ENCODE data around the gene ZNF543. TPM values are rescaled to one million over a fixed set of nuclear protein-coding genes. Genes with fewer than 3 reads are reported as not detected.

Gene ZNF543
- total and polyA plus RNA-seq, 2 donors (not counting 1 experiment from before 2014, with no cell fraction given), result 4.6 to 16.7 TPM

- Mint-ChIP-seq H3K27ac (no peak overlapping the region), H3K4me3 (no peak overlapping the region), H3K9me3 (ENCODE audit: insufficient read depth) (no peaks in the 10 kb centered on the region), H3K27me3 (peaks cover 14% of the 10 kb centered on the region), H3K4me1 (no peaks in the 10 kb centered on the region)
- H2AFZ ChIP-seq (ENCODE audit: insufficient read depth, low read depth, low read length, poor library complexity, severe bottlenecking), result no peak overlapping the region
- no peaks in the 10 kb centered on the region for H4K20me1 ChIP-seq (ENCODE audit: control insufficient read depth, insufficient read depth, low read length, poor library complexity, severe bottlenecking)
- H3K4me1 ChIP-seq (ENCODE audit: control insufficient read depth in 2 of 2, insufficient read depth in 2 of 2, low read length in 2 of 2), result no peaks in the 10 kb centered on the region
- CTCF ChIA-PET, result no interaction called here
- no peak for DNase-seq
- no peak overlapping the region for H3K4me2 ChIP-seq (replicated peaks; ENCODE audit: low read depth, low read length, poor library complexity, severe bottlenecking)
- H3K4me3 ChIP-seq (ENCODE audit: control extremely low read depth in 1 of 5, extremely low read depth in 1 of 5, insufficient read depth in 1 of 5, low read depth in 2 of 5, low read length in 4 of 5), result no peak overlapping the region
- no peak overlapping the region for H3K9ac ChIP-seq (ENCODE audit: low read length)
- H3K27ac ChIP-seq (ENCODE audit: low read length in 2 of 2), result no peak overlapping the region
- peaks cover 0 to 2% (median 0%) of the 10 kb centered on the region in 3 donors for H3K9me3 ChIP-seq (ENCODE audit: control extremely low read depth in 1 of 3, control insufficient read depth in 2 of 3, insufficient read depth in 1 of 3, low read length in 2 of 3)
- no peaks in the 10 kb centered on the region for H3K79me2 ChIP-seq (ENCODE audit: control insufficient read depth, insufficient read depth, low read length)
- intact Hi-C loops (cut with micrococcal nuclease), result no loop called here
- peaks cover 0 to 2% (median 0%) of the 10 kb centered on the region in 4 experiments for H3K27me3 ChIP-seq (replicated peaks in 1 of 4; ENCODE audit: control extremely low read depth in 1 of 4, control insufficient read depth in 3 of 4, insufficient read depth in 4 of 4, low read length in 3 of 4)
- POLR2A ChIA-PET, result no interaction called here
- ATAC-seq (ENCODE audit: low read depth), result no peak
- 86% methylated on average over 2 of the region's 2 CpGs for WGBS (ENCODE audit: insufficient coverage)
- TF ChIP-seq EZH2 (IDR thresholded peaks at IDR 0.05; ENCODE audit: borderline replicate concordance, insufficient read depth, low read depth, low read length, poor library complexity, severe bottlenecking), result no peak
- TF ChIP-seq, protein P1, sequence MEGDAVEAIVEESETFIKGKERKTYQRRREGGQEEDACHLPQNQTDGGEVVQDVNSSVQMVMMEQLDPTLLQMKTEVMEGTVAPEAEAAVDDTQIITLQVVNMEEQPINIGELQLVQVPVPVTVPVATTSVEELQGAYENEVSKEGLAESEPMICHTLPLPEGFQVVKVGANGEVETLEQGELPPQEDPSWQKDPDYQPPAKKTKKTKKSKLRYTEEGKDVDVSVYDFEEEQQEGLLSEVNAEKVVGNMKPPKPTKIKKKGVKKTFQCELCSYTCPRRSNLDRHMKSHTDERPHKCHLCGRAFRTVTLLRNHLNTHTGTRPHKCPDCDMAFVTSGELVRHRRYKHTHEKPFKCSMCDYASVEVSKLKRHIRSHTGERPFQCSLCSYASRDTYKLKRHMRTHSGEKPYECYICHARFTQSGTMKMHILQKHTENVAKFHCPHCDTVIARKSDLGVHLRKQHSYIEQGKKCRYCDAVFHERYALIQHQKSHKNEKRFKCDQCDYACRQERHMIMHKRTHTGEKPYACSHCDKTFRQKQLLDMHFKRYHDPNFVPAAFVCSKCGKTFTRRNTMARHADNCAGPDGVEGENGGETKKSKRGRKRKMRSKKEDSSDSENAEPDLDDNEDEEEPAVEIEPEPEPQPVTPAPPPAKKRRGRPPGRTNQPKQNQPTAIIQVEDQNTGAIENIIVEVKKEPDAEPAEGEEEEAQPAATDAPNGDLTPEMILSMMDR (IDR thresholded peaks at IDR 0.05), result no peak
- no peaks in the 10 kb centered on the region for H3K36me3 ChIP-seq (replicated peaks in 1 of 2; ENCODE audit: control extremely low read depth in 1 of 2, control insufficient read depth in 1 of 2, extremely low read depth in 1 of 2, insufficient read depth in 2 of 2, low read length in 1 of 2)
Observed at GRCh38 chr19:57310792-57311191, 9.5 kb upstream of the ZNF543 start.

GRCh38 chr19:57314146-57314545 lies 6.1 kb upstream of the ZNF543 start:
- H3K4me3 ChIP-seq (ENCODE audit: control extremely low read depth in 1 of 5, extremely low read depth in 1 of 5, insufficient read depth in 1 of 5, low read depth in 2 of 5, low read length in 4 of 5), result no peak overlapping the region
- ChIA-PET POLR2A (no interaction called here), CTCF (no interaction called here)
- no peaks in the 10 kb centered on the region for H3K36me3 ChIP-seq (replicated peaks in 1 of 2; ENCODE audit: control extremely low read depth in 1 of 2, control insufficient read depth in 1 of 2, extremely low read depth in 1 of 2, insufficient read depth in 2 of 2, low read length in 1 of 2)
- no peak overlapping the region for H3K9ac ChIP-seq (ENCODE audit: low read length)
- no peaks in the 10 kb centered on the region for H4K20me1 ChIP-seq (ENCODE audit: control insufficient read depth, insufficient read depth, low read length, poor library complexity, severe bottlenecking)
- no peak overlapping the region for H3K27ac Mint-ChIP-seq
- H3K27me3 Mint-ChIP-seq, result peaks cover 34% of the 10 kb centered on the region
- H3K27ac ChIP-seq (ENCODE audit: low read length in 2 of 2), result no peak overlapping the region
- H3K27me3 ChIP-seq (replicated peaks in 1 of 4; ENCODE audit: control extremely low read depth in 1 of 4, control insufficient read depth in 3 of 4, insufficient read depth in 4 of 4, low read length in 3 of 4), result peaks cover 0 to 21% (median 13%) of the 10 kb centered on the region in 4 experiments
- TF ChIP-seq EZH2 (IDR thresholded peaks at IDR 0.05; ENCODE audit: borderline replicate concordance, insufficient read depth, low read depth, low read length, poor library complexity, severe bottlenecking), result no peak
- TF ChIP-seq, protein P1 (IDR thresholded peaks at IDR 0.05), result no peak
- no peak overlapping the region for H2AFZ ChIP-seq (ENCODE audit: insufficient read depth, low read depth, low read length, poor library complexity, severe bottlenecking)
- H3K79me2 ChIP-seq (ENCODE audit: control insufficient read depth, insufficient read depth, low read length), result no peaks in the 10 kb centered on the region
- no peak overlapping the region for H3K4me2 ChIP-seq (replicated peaks; ENCODE audit: low read depth, low read length, poor library complexity, severe bottlenecking)
- DNase-seq (no peak), ATAC-seq (ENCODE audit: low read depth) (no peak)
- intact Hi-C loops (cut with micrococcal nuclease), result no loop called here
- peaks cover 0 to 5% (median 2%) of the 10 kb centered on the region in 3 donors for H3K9me3 ChIP-seq (ENCODE audit: control extremely low read depth in 1 of 3, control insufficient read depth in 2 of 3, insufficient read depth in 1 of 3, low read length in 2 of 3)
- no peaks in the 10 kb centered on the region for H3K4me1 Mint-ChIP-seq
- H3K9me3 Mint-ChIP-seq (ENCODE audit: insufficient read depth), result no peaks in the 10 kb centered on the region
- H3K4me1 ChIP-seq (ENCODE audit: control insufficient read depth in 2 of 2, insufficient read depth in 2 of 2, low read length in 2 of 2), result no peaks in the 10 kb centered on the region
- 84% methylated on average over 4 of the region's 4 CpGs for WGBS (ENCODE audit: insufficient coverage)
- no peak overlapping the region for H3K4me3 Mint-ChIP-seq

All from B cell (primary cell).